Measurements from ENCODE around the gene AVEN. TPM values are rescaled to one million over a fixed set of nuclear protein-coding genes. Genes with fewer than 3 reads are reported as not detected.

The AVEN gene
- total RNA-seq = 10 to 100 TPM; 25.4 to 35.1 TPM
- polyA plus RNA-seq (ENCODE audit: insufficient read depth, low read depth, low replicate concordance) = 23.4 TPM
- long read RNA-seq, donor 1, transcript AVEN-201 (6 exons, 1,605 nt) = major isoform, 13 of 26 reads
- long read RNA-seq, donor 1, partial matches to known transcripts = 13 of 26 reads
- long read RNA-seq, donor 1, other reads (novel, unspliced or antisense) = 0 of 26 reads
- long read RNA-seq, donor 2, transcript AVEN-201 (6 exons, 1,605 nt) = major isoform, 13 of 13 reads
- long read RNA-seq, donor 2, partial matches to known transcripts = 0 of 13 reads
- long read RNA-seq, donor 2, other reads (novel, unspliced or antisense) = 0 of 13 reads

GRCh38 chr15:34038871-34039789 lies at the start of gene AVEN:
Gene AVEN (minus strand): TSS chr15:34039204. CDS start chr15:34039046, 158 bp downstream.
- H3K9me3 ChIP-seq = no peaks in the 10 kb centered on the region
- 0 to 1% methylated on average over 25 to 40 of the region's 82 CpGs for WGBS, 2 donors
- no peaks in the 10 kb centered on the region for H3K27me3 ChIP-seq
- TF ChIP-seq POLR2A (IDR thresholded peaks at IDR 0.05) (no peak), CTCF (IDR thresholded peaks at IDR 0.05) (no peak)
- H3K4me3 ChIP-seq = peak within 1 kb of the TSS; percentile 81 to 83
- H3K36me3 ChIP-seq (ENCODE audit: low read depth, missing control alignments) = no peaks in the 10 kb centered on the region
- peak within 1 kb of the TSS; percentile 82 to 98 for H3K27ac ChIP-seq
- peak; percentile 25 for DNase-seq
- intact Hi-C loops (cut with DNase I; ENCODE audit: low total_unique reads) = no loop called here
- H3K4me1 ChIP-seq = peaks cover 4% of the 10 kb centered on the region

GRCh38 chr15:34085746-34086145 lies 46.7 kb upstream of the AVEN start:
- H3K9me3 ChIP-seq = no peaks in the 10 kb centered on the region
- no peaks in the 10 kb centered on the region for H3K27me3 ChIP-seq

GRCh38 chr15:34084086-34084485 lies 45.1 kb upstream of the AVEN start:
- no peaks in the 10 kb centered on the region for H3K36me3 ChIP-seq (ENCODE audit: low read depth, missing control alignments)
- TF ChIP-seq POLR2A (IDR thresholded peaks at IDR 0.05) = no peak
- TF ChIP-seq CTCF (IDR thresholded peaks at IDR 0.05) = no peak
- no peak overlapping the region for H3K4me3 ChIP-seq
- no peaks in the 10 kb centered on the region for H3K9me3 ChIP-seq
- intact Hi-C loops (cut with DNase I; ENCODE audit: low total_unique reads) = no loop called here
- H3K27ac ChIP-seq = no peak overlapping the region
- WGBS, 2 donors = 72 to 78% methylated on average over 7 of the region's 7 CpGs
- no peaks in the 10 kb centered on the region for H3K4me1 ChIP-seq
- DNase-seq = no peak
- H3K27me3 ChIP-seq = no peaks in the 10 kb centered on the region

More at GRCh38 chr15:34085746-34086145, 46.7 kb upstream of the AVEN start:
- intact Hi-C loops (cut with DNase I; ENCODE audit: low total_unique reads) = no loop called here
- WGBS, 2 donors = 62 to 89% methylated on average over 2 of the region's 2 CpGs
- no peak for TF ChIP-seq POLR2A (IDR thresholded peaks at IDR 0.05)
- TF ChIP-seq CTCF (IDR thresholded peaks at IDR 0.05) = no peak
- no peaks in the 10 kb centered on the region for H3K4me1 ChIP-seq
- DNase-seq = no peak
- no peak overlapping the region for H3K27ac ChIP-seq
- no peaks in the 10 kb centered on the region for H3K36me3 ChIP-seq (ENCODE audit: low read depth, missing control alignments)
- no peak overlapping the region for H3K4me3 ChIP-seq

- Histone ChIP-seq H3K4me3 (no peak overlapping the region), H3K9me3 (no peaks in the 10 kb centered on the region), H3K27me3 (no peaks in the 10 kb centered on the region), H3K4me1 (no peaks in the 10 kb centered on the region), H3K27ac (no peak overlapping the region), H3K36me3 (ENCODE audit: low read depth, missing control alignments) (no peaks in the 10 kb centered on the region)
- TF ChIP-seq POLR2A (IDR thresholded peaks at IDR 0.05) (no peak), CTCF (IDR thresholded peaks at IDR 0.05) (no peak)
- 82 to 83% methylated on average over 4 of the region's 4 CpGs for WGBS, 2 donors
- DNase-seq = no peak
- intact Hi-C loops (cut with DNase I; ENCODE audit: low total_unique reads) = no loop called here
Observed at GRCh38 chr15:34079904-34080303, 40.9 kb upstream of the AVEN start.
